GM12878 (cell line): ENCODE results near the gene MFSD11. TPM values are rescaled to one million over a fixed set of nuclear protein-coding genes. Genes with fewer than 3 reads are reported as not detected.

ENCODE experiments used
- BRCA1 ChIP-seq: IDR thresholded peaks from 2 replicates; pipeline ENCODE4 v1.6.1; 2011; ENCODE audit warnings: low read depth, low read length, improper control_type of control experiment
- CREB1 ChIP-seq: IDR thresholded peaks from 2 replicates; pipeline ENCODE4 v1.6.1; 2012; ENCODE audit warnings: low read depth, mild to moderate bottlenecking, inconsistent platforms
- HDAC2 ChIP-seq: fragments of 200-600 bp; sonication (generic); IDR thresholded peaks from 2 replicates; pipeline ENCODE4 v1.6.1; 2017
- JUNB ChIP-seq: IDR thresholded peaks from 2 replicates; pipeline ENCODE4 v1.6.1; 2016; ENCODE audit warnings: antibody characterized with exemption, mild to moderate bottlenecking
- PAX8 ChIP-seq: fragments of 450-650 bp; IDR thresholded peaks from 2 replicates; pipeline ENCODE4 v1.6.1; 2017; ENCODE audit warnings: mild to moderate bottlenecking, moderate library complexity
- SPI1 ChIP-seq: IDR thresholded peaks from 2 replicates; pipeline ENCODE4 v1.6.1; 2011; ENCODE audit warnings: low read depth, mild to moderate bottlenecking, low read length, moderate library complexity, borderline replicate concordance; ENCODE audit not compliant: insufficient read depth
- TARDBP ChIP-seq: IDR thresholded peaks from 2 replicates; pipeline ENCODE4 v1.6.1; 2016; ENCODE audit warnings: borderline replicate concordance
- polyA plus RNA-seq, 11 experiments: library from polyadenylated mRNA; depleted of rRNA in 4 of 11; unstranded in 6 of 11; stranded (reverse) in 5 of 11; fragments of >200 nt; fragmentation: Nextera tagmentation in 4 of 11; fragmentation: Illumina TruSeq in 1 of 11; extraction: Ambion mirVana in 4 of 11; extraction: Trizol in 1 of 11; gene quantifications; 1 replicate in 1 of 11; 2 replicates in 10 of 11; pipeline versions ENCODE4 v1.2.1 to v1.2.3, GENCODE V29; 2011 to 2016; ENCODE audit warnings: inconsistent platforms in 2 of 11, missing spikeins in 2 of 11, low read depth in 1 of 11
- total RNA-seq, 4 experiments: library from RNA; depleted of rRNA in 3 of 4; stranded (reverse); fragments of >200 nt in 3 of 4; fragmentation: Illumina TruSeq in 1 of 4; extraction: Trizol in 1 of 4; gene quantifications; 2 replicates each; pipeline versions ENCODE4 v1.2.1 to v1.2.3, GENCODE V29; 2013 to 2021
- TF ChIP-seq, protein P1 (sequence below): fragments of 450-650 bp; IDR thresholded peaks from 2 replicates; pipeline ENCODE4 v1.6.1; 2017; ENCODE audit warnings: mild to moderate bottlenecking, moderate library complexity
- TF ChIP-seq, protein P2 (sequence below): fragments of 450-650 bp; IDR thresholded peaks from 2 replicates; pipeline ENCODE4 v1.6.1; 2016; ENCODE audit warnings: mild to moderate bottlenecking, moderate library complexity, borderline replicate concordance
- TF ChIP-seq, protein P3 (sequence below): fragments of 450-650 bp; formaldehyde crosslinking; IDR thresholded peaks from 2 replicates; pipeline ENCODE4 v1.4.0; 2022; ENCODE audit warnings: mild to moderate bottlenecking, moderate library complexity
- TF ChIP-seq, protein P4 (sequence below), 3 experiments: IDR thresholded peaks in 2 of 3; conservative IDR thresholded peaks in 1 of 3; 2 replicates each; pipeline ENCODE4 v1.5.1; 2011; ENCODE audit warnings: low read depth in 3 of 3, low read length in 3 of 3, mild to moderate bottlenecking in 3 of 3, control low read depth in 2 of 3, moderate library complexity in 2 of 3, inconsistent platforms in 1 of 3, mixed read lengths in 1 of 3; ENCODE audit not compliant: control insufficient read depth in 2 of 3, insufficient read depth in 1 of 3; ENCODE audit errors: extremely low read depth in 1 of 3
- TF ChIP-seq, protein P5 (sequence below): fragments of 150-350 bp; IDR thresholded peaks from 2 replicates; pipeline ENCODE4 v1.6.1; 2016; ENCODE audit warnings: low read depth, low read length

Gene MFSD11
- total and polyA plus RNA-seq, 10 of the 15 experiments (the other 5 are each of a cell fraction or from before 2014, with no cell fraction given): 11.0 to 19.4 (median 15.5) TPM

DNA sequence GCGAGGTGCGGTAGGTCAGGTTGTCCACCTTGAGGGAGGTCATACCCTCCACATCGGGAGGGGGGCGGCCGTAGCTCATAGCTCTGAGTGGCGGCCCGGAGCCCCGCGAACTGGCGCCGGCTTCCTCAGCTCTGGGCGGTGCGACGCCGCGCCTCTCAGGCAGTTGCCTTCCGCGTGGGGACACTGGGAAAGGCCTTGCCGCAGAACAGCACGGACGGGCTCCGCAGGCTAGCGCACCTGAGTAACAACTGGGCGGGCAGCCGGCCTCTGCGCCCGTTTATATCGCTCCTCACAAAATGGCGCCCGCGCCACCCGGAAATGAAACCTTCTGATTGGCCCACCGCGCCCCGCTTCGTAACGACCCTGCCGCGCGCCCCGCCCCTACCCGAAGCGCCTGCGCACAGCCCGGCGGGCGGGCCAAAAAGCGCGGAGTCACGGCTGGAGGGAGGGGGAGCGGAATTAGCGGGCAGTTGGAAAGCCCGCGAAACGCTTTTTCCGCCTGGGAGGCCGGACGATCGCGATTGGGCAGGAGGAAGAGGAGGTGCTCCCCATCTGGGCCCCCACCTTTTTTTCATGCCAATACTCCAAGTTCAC, 740 bp upstream of the MFSD11 start, which contains the start of gene SRSF2 (continued):
- TF ChIP-seq TARDBP (peak; percentile 78), CREB1 (peak; percentile 73), SPI1 (no peak), BRCA1 (0 out of 2 replicates have a peak, but pooled peaks have one; percentile 21), PAX8 (no peak), JUNB (no peak), HDAC2 (no peak)
- TF ChIP-seq, protein P1, sequence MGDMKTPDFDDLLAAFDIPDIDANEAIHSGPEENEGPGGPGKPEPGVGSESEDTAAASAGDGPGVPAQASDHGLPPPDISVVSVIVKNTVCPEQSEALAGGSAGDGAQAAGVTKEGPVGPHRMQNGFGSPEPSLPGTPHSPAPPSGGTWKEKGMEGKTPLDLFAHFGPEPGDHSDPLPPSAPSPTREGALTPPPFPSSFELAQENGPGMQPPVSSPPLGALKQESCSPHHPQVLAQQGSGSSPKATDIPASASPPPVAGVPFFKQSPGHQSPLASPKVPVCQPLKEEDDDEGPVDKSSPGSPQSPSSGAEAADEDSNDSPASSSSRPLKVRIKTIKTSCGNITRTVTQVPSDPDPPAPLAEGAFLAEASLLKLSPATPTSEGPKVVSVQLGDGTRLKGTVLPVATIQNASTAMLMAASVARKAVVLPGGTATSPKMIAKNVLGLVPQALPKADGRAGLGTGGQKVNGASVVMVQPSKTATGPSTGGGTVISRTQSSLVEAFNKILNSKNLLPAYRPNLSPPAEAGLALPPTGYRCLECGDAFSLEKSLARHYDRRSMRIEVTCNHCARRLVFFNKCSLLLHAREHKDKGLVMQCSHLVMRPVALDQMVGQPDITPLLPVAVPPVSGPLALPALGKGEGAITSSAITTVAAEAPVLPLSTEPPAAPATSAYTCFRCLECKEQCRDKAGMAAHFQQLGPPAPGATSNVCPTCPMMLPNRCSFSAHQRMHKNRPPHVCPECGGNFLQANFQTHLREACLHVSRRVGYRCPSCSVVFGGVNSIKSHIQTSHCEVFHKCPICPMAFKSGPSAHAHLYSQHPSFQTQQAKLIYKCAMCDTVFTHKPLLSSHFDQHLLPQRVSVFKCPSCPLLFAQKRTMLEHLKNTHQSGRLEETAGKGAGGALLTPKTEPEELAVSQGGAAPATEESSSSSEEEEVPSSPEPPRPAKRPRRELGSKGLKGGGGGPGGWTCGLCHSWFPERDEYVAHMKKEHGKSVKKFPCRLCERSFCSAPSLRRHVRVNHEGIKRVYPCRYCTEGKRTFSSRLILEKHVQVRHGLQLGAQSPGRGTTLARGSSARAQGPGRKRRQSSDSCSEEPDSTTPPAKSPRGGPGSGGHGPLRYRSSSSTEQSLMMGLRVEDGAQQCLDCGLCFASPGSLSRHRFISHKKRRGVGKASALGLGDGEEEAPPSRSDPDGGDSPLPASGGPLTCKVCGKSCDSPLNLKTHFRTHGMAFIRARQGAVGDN: peak; percentile 93
- TF ChIP-seq, protein P2, sequence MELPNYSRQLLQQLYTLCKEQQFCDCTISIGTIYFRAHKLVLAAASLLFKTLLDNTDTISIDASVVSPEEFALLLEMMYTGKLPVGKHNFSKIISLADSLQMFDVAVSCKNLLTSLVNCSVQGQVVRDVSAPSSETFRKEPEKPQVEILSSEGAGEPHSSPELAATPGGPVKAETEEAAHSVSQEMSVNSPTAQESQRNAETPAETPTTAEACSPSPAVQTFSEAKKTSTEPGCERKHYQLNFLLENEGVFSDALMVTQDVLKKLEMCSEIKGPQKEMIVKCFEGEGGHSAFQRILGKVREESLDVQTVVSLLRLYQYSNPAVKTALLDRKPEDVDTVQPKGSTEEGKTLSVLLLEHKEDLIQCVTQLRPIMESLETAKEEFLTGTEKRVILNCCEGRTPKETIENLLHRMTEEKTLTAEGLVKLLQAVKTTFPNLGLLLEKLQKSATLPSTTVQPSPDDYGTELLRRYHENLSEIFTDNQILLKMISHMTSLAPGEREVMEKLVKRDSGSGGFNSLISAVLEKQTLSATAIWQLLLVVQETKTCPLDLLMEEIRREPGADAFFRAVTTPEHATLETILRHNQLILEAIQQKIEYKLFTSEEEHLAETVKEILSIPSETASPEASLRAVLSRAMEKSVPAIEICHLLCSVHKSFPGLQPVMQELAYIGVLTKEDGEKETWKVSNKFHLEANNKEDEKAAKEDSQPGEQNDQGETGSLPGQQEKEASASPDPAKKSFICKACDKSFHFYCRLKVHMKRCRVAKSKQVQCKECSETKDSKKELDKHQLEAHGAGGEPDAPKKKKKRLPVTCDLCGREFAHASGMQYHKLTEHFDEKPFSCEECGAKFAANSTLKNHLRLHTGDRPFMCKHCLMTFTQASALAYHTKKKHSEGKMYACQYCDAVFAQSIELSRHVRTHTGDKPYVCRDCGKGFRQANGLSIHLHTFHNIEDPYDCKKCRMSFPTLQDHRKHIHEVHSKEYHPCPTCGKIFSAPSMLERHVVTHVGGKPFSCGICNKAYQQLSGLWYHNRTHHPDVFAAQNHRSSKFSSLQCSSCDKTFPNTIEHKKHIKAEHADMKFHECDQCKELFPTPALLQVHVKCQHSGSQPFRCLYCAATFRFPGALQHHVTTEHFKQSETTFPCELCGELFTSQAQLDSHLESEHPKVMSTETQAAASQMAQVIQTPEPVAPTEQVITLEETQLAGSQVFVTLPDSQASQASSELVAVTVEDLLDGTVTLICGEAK: peak; percentile 93
- TF ChIP-seq, protein P3, sequence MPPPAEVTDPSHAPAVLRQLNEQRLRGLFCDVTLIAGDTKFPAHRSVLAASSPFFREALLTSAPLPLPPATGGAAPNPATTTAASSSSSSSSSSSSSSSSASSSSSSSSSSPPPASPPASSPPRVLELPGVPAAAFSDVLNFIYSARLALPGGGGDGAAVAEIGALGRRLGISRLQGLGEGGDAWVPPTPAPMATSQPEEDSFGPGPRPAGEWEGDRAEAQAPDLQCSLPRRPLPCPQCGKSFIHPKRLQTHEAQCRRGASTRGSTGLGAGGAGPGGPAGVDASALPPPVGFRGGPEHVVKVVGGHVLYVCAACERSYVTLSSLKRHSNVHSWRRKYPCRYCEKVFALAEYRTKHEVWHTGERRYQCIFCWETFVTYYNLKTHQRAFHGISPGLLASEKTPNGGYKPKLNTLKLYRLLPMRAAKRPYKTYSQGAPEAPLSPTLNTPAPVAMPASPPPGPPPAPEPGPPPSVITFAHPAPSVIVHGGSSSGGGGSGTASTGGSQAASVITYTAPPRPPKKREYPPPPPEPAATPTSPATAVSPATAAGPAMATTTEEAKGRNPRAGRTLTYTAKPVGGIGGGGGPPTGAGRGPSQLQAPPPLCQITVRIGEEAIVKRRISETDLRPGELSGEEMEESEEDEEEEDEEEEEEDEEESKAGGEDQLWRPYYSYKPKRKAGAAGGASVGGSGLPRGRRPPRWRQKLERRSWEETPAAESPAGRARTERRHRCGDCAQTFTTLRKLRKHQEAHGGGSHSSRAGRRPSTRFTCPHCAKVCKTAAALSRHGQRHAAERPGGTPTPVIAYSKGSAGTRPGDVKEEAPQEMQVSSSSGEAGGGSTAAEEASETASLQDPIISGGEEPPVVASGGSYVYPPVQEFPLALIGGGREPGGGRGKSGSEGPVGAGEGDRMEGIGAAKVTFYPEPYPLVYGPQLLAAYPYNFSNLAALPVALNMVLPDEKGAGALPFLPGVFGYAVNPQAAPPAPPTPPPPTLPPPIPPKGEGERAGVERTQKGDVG (CRISPR knock-in tag): no peak
- TF ChIP-seq, protein P4, sequence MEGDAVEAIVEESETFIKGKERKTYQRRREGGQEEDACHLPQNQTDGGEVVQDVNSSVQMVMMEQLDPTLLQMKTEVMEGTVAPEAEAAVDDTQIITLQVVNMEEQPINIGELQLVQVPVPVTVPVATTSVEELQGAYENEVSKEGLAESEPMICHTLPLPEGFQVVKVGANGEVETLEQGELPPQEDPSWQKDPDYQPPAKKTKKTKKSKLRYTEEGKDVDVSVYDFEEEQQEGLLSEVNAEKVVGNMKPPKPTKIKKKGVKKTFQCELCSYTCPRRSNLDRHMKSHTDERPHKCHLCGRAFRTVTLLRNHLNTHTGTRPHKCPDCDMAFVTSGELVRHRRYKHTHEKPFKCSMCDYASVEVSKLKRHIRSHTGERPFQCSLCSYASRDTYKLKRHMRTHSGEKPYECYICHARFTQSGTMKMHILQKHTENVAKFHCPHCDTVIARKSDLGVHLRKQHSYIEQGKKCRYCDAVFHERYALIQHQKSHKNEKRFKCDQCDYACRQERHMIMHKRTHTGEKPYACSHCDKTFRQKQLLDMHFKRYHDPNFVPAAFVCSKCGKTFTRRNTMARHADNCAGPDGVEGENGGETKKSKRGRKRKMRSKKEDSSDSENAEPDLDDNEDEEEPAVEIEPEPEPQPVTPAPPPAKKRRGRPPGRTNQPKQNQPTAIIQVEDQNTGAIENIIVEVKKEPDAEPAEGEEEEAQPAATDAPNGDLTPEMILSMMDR (IDR thresholded peaks at IDR 0.05 in 2 of 3, conservative IDR thresholded peaks at IDR 0.05 in 1 of 3; ENCODE audit: control insufficient read depth in 2 of 3, extremely low read depth in 1 of 3, insufficient read depth in 1 of 3, low read depth in 3 of 3, low read length in 3 of 3): no peak
- TF ChIP-seq, protein P5, sequence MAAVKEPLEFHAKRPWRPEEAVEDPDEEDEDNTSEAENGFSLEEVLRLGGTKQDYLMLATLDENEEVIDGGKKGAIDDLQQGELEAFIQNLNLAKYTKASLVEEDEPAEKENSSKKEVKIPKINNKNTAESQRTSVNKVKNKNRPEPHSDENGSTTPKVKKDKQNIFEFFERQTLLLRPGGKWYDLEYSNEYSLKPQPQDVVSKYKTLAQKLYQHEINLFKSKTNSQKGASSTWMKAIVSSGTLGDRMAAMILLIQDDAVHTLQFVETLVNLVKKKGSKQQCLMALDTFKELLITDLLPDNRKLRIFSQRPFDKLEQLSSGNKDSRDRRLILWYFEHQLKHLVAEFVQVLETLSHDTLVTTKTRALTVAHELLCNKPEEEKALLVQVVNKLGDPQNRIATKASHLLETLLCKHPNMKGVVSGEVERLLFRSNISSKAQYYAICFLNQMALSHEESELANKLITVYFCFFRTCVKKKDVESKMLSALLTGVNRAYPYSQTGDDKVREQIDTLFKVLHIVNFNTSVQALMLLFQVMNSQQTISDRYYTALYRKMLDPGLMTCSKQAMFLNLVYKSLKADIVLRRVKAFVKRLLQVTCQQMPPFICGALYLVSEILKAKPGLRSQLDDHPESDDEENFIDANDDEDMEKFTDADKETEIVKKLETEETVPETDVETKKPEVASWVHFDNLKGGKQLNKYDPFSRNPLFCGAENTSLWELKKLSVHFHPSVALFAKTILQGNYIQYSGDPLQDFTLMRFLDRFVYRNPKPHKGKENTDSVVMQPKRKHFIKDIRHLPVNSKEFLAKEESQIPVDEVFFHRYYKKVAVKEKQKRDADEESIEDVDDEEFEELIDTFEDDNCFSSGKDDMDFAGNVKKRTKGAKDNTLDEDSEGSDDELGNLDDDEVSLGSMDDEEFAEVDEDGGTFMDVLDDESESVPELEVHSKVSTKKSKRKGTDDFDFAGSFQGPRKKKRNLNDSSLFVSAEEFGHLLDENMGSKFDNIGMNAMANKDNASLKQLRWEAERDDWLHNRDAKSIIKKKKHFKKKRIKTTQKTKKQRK: no peak
